GM21825 (cell line): ENCODE data around the gene ABCC9.
"Not testable (repeated sequence)": the region's sequence is repeated elsewhere in the genome, so short reads cannot be mapped to it uniquely, and the experiment has no call there.

Source experiments
- ATAC-seq: cut with Tn5 transposase; IDR thresholded peaks from one replicate; pipeline ENCODE4 v1.9.1; 2021; ENCODE audit warnings: mild to moderate bottlenecking, moderate library complexity; ENCODE audit not compliant: unreplicated experiment

Gene ABCC9

GRCh38 chr12:21938879-21939278 is 2.3 kb downstream of the ABCC9 start:
- ATAC-seq, result no peak

- no peak for ATAC-seq
Measured at GRCh38 chr12:21934173-21934572, 7.1 kb downstream of the ABCC9 start.

GRCh38 chr12:21933656-21934055 is 7.6 kb downstream of the ABCC9 start:
- no peak for ATAC-seq

- ATAC-seq, result not testable (repeated sequence)
Measured at GRCh38 chr12:21929972-21930371, 11.3 kb downstream of the ABCC9 start.

- no peak for ATAC-seq
Measured at GRCh38 chr12:21925296-21925913, 15.8 kb downstream of the ABCC9 start.

GRCh38 chr12:21921436-21921835 is 19.8 kb downstream of the ABCC9 start:
- ATAC-seq, result no peak

GRCh38 chr12:21918456-21918855 is 22.8 kb downstream of the ABCC9 start:
- no peak for ATAC-seq

GRCh38 chr12:21913823-21914222 is 27.4 kb downstream of the ABCC9 start:
- ATAC-seq, result no peak

- no peak for ATAC-seq
Measured at GRCh38 chr12:21912318-21912717, 28.9 kb downstream of the ABCC9 start.

- ATAC-seq, result no peak
Measured at GRCh38 chr12:21911832-21912231, 29.4 kb downstream of the ABCC9 start.

GRCh38 chr12:21910657-21911056 is 30.6 kb downstream of the ABCC9 start:
- no peak for ATAC-seq

GRCh38 chr12:21907948-21908837 is 33.0 kb downstream of the ABCC9 start:
- no peak for ATAC-seq

GRCh38 chr12:21906919-21907493 is 34.2 kb downstream of the ABCC9 start:
- no peak for ATAC-seq

- not testable (repeated sequence) for ATAC-seq
Measured at GRCh38 chr12:21899532-21899931, 41.7 kb downstream of the ABCC9 start.

- ATAC-seq, result no peak
Measured at GRCh38 chr12:21895651-21896050, 45.6 kb downstream of the ABCC9 start.

GRCh38 chr12:21894792-21895595 is 46.2 kb downstream of the ABCC9 start:
- no peak for ATAC-seq

- no peak for ATAC-seq
Measured at GRCh38 chr12:21893924-21894323, 47.3 kb downstream of the ABCC9 start.

- no peak for ATAC-seq
Measured at GRCh38 chr12:21892341-21892740, 48.9 kb downstream of the ABCC9 start.

- ATAC-seq, result no peak
Measured at GRCh38 chr12:21891751-21892217, 49.4 kb downstream of the ABCC9 start.

- ATAC-seq, result no peak
Measured at GRCh38 chr12:21888276-21888863, 52.9 kb downstream of the ABCC9 start.

- no peak for ATAC-seq
Measured at GRCh38 chr12:21884936-21885335, 56.3 kb downstream of the ABCC9 start.
